ENCODE data around the gene BMPR1A. TPM values are rescaled to one million over a fixed set of nuclear protein-coding genes. Genes with fewer than 3 reads are reported as not detected.

The BMPR1A gene
- total and polyA plus RNA-seq, 2 experiments from 2014 or later = 14.2 to 82.5 TPM

GRCh38 chr10:86817246-86817645, 60.8 kb downstream of the BMPR1A start:
- H3K27ac ChIP-seq (ENCODE audit: low read depth) = no peak overlapping the region
- ATAC-seq (no peak), DNase-seq (ENCODE audit: low spot score) (no peak)
- H3K36me3 Mint-ChIP-seq (ENCODE audit: low read depth) = peaks cover 9% of the 10 kb centered on the region; the same call in 2 of the 3 replicates
- H3F3A ChIP-seq (replicated peaks; ENCODE audit: low read depth) = no peaks in the 10 kb centered on the region
- no peak overlapping the region for H3K27ac Mint-ChIP-seq
- H3K4me2 ChIP-seq = no peak overlapping the region
- TF ChIP-seq ZNF114 (CRISPR knock-in tag; IDR thresholded peaks at IDR 0.05) = no peak
- TF ChIP-seq STAT1 (IDR thresholded peaks at IDR 0.05; ENCODE audit: unreplicated experiment) = no peak
- TF ChIP-seq, protein P1, sequence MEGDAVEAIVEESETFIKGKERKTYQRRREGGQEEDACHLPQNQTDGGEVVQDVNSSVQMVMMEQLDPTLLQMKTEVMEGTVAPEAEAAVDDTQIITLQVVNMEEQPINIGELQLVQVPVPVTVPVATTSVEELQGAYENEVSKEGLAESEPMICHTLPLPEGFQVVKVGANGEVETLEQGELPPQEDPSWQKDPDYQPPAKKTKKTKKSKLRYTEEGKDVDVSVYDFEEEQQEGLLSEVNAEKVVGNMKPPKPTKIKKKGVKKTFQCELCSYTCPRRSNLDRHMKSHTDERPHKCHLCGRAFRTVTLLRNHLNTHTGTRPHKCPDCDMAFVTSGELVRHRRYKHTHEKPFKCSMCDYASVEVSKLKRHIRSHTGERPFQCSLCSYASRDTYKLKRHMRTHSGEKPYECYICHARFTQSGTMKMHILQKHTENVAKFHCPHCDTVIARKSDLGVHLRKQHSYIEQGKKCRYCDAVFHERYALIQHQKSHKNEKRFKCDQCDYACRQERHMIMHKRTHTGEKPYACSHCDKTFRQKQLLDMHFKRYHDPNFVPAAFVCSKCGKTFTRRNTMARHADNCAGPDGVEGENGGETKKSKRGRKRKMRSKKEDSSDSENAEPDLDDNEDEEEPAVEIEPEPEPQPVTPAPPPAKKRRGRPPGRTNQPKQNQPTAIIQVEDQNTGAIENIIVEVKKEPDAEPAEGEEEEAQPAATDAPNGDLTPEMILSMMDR (conservative IDR thresholded peaks at IDR 0.05; ENCODE audit: low read depth in 2 of 2) = no peak
- TF ChIP-seq ZNF331 (CRISPR knock-in tag; IDR thresholded peaks at IDR 0.05; ENCODE audit: low read depth) = no peak
- no peak for TF ChIP-seq JUNB (IDR thresholded peaks at IDR 0.05; ENCODE audit: unreplicated experiment)
- no peak for TF ChIP-seq EZH2phosphoT487 (IDR thresholded peaks at IDR 0.05; ENCODE audit: unreplicated experiment)
- TF ChIP-seq, protein P2, sequence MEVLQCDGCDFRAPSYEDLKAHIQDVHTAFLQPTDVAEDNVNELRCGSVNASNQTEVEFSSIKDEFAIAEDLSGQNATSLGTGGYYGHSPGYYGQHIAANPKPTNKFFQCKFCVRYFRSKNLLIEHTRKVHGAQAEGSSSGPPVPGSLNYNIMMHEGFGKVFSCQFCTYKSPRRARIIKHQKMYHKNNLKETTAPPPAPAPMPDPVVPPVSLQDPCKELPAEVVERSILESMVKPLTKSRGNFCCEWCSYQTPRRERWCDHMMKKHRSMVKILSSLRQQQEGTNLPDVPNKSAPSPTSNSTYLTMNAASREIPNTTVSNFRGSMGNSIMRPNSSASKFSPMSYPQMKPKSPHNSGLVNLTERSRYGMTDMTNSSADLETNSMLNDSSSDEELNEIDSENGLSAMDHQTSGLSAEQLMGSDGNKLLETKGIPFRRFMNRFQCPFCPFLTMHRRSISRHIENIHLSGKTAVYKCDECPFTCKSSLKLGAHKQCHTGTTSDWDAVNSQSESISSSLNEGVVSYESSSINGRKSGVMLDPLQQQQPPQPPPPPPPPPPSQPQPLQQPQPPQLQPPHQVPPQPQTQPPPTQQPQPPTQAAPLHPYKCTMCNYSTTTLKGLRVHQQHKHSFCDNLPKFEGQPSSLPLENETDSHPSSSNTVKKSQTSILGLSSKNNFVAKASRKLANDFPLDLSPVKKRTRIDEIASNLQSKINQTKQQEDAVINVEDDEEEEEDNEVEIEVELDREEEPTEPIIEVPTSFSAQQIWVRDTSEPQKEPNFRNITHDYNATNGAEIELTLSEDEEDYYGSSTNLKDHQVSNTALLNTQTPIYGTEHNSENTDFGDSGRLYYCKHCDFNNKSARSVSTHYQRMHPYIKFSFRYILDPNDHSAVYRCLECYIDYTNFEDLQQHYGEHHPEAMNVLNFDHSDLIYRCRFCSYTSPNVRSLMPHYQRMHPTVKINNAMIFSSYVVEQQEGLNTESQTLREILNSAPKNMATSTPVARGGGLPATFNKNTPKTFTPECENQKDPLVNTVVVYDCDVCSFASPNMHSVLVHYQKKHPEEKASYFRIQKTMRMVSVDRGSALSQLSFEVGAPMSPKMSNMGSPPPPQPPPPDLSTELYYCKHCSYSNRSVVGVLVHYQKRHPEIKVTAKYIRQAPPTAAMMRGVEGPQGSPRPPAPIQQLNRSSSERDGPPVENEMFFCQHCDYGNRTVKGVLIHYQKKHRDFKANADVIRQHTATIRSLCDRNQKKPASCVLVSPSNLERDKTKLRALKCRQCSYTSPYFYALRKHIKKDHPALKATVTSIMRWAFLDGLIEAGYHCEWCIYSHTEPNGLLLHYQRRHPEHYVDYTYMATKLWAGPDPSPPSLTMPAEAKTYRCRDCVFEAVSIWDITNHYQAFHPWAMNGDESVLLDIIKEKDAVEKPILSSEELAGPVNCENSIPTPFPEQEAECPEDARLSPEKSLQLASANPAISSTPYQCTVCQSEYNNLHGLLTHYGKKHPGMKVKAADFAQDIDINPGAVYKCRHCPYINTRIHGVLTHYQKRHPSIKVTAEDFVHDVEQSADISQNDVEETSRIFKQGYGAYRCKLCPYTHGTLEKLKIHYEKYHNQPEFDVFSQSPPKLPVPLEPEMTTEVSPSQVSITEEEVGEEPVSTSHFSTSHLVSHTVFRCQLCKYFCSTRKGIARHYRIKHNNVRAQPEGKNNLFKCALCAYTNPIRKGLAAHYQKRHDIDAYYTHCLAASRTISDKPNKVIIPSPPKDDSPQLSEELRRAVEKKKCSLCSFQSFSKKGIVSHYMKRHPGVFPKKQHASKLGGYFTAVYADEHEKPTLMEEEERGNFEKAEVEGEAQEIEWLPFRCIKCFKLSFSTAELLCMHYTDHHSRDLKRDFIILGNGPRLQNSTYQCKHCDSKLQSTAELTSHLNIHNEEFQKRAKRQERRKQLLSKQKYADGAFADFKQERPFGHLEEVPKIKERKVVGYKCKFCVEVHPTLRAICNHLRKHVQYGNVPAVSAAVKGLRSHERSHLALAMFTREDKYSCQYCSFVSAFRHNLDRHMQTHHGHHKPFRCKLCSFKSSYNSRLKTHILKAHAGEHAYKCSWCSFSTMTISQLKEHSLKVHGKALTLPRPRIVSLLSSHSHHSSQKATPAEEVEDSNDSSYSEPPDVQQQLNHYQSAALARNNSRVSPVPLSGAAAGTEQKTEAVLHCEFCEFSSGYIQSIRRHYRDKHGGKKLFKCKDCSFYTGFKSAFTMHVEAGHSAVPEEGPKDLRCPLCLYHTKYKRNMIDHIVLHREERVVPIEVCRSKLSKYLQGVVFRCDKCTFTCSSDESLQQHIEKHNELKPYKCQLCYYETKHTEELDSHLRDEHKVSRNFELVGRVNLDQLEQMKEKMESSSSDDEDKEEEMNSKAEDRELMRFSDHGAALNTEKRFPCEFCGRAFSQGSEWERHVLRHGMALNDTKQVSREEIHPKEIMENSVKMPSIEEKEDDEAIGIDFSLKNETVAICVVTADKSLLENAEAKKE (CRISPR knock-in tag; IDR thresholded peaks at IDR 0.05) = no peak
- TF ChIP-seq REST (IDR thresholded peaks at IDR 0.05; ENCODE audit: unreplicated experiment) = no peak
- no peak for TF ChIP-seq CREB1 (CRISPR knock-in tag; IDR thresholded peaks at IDR 0.05; ENCODE audit: low read depth)
- TF ChIP-seq EZH2 (IDR thresholded peaks at IDR 0.05; ENCODE audit: low read depth, unreplicated experiment) = no peak
- TF ChIP-seq NANOG (IDR thresholded peaks at IDR 0.05; ENCODE audit: borderline replicate concordance) = no peak
- TF ChIP-seq POLR2AphosphoS5 (IDR thresholded peaks at IDR 0.05; ENCODE audit: low read depth) = no peak
- H3K4me3 Mint-ChIP-seq = no peak overlapping the region
- no peaks in the 10 kb centered on the region for H3K27me3 ChIP-seq (ENCODE audit: insufficient read depth)
- H3K4me3 ChIP-seq = no peak overlapping the region
- H3K36me3 ChIP-seq (ENCODE audit: insufficient read depth) = no peaks in the 10 kb centered on the region
- H3K4me1 Mint-ChIP-seq = peaks cover 65% of the 10 kb centered on the region
- H3K79me2 ChIP-seq (replicated peaks; ENCODE audit: insufficient read depth) = peaks cover 100% of the 10 kb centered on the region
- peaks cover 68% of the 10 kb centered on the region for H3K4me1 ChIP-seq (ENCODE audit: insufficient read depth)
- H3K9me3 Mint-ChIP-seq = no peaks in the 10 kb centered on the region
- H2AFZ ChIP-seq = no peak overlapping the region
- peaks cover 2% of the 10 kb centered on the region for H3K27me3 Mint-ChIP-seq (ENCODE audit: insufficient read depth, low read depth, poor library complexity)
- peaks cover 50% of the 10 kb centered on the region for H4K20me1 ChIP-seq (replicated peaks; ENCODE audit: insufficient read depth)
- no peaks in the 10 kb centered on the region for H3K9me2 ChIP-seq (ENCODE audit: insufficient read depth)
